ENCODE results near the gene EPS8L2. TPM values are rescaled to one million over a fixed set of nuclear protein-coding genes. Genes with fewer than 3 reads are reported as not detected.
A peak's percentile ranks its signal among the peaks of the same experiment; 100 is the strongest.

The EPS8L2 gene
- total and polyA plus RNA-seq, 9 of the 15 experiments (the other 6 are each of a cell fraction or from before 2014, with no cell fraction given), result 0.75 to 17.0 (median 3.7) TPM

DNA sequence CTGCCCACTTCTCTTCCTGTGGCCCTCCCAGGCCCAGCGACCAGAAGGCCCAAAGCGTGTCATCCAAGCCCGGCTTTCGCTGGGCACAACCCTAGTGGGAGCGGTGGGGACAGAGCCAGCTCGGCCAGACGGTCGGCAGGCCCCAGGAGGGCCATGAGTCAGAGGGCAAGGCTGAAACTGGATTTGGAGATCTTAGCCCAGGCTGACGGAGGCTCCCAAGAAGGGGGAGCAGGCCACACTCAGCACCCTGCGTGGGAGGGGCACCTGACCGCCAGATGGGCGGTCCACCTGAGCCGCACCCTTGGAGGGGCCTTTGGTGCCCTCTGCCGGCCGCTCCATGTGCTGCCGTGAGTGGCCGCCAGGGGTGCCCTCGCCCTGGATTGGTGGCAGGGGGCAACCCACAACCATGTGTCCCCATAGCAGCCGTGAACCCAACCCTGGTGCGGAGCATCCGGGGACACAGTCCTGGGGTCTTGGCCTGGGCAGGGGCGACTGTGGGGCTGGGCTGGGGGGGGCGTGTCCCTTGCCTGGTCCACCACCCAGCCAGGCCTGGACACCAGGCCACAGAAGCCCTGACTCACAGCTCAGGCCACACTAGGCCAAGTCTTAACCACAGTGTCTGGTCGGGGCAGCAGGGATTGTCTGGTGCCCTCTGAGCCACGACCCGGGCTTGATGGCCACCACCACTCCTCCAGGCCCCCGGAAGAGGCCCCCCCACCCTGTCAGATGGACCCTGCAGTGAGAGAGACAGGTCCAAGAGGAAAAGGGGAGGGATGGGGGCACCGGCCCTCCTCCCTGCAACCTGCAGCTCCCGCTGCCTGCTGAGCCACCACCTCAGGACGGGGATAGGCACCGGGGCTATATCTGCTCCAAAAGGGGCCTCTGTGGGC lies 22.1 kb downstream of the EPS8L2 start (continued):
- no peak for TF ChIP-seq NCOA6 (IDR thresholded peaks at IDR 0.05)
- peak; percentile 94 for TF ChIP-seq ZEB2 (IDR thresholded peaks at IDR 0.05)
- peak; percentile 78 for TF ChIP-seq MYC (IDR thresholded peaks at IDR 0.05; ENCODE audit: low read depth, low read length)
- no peak for TF ChIP-seq MYC (CRISPR knock-in tag; IDR thresholded peaks at IDR 0.05; ENCODE audit: borderline replicate concordance, low read depth)
- peak in 2 of 3 experiments; percentile 50 to 61 for TF ChIP-seq YY1 (IDR thresholded peaks at IDR 0.05; ENCODE audit: borderline replicate concordance in 1 of 3, control insufficient read depth in 1 of 3, extremely low read depth in 1 of 3, insufficient read depth in 3 of 3, insufficient read length in 1 of 3, insufficient replicate concordance in 2 of 3, low read depth in 1 of 3, low read length in 2 of 3)
- peak; percentile 85 for TF ChIP-seq BHLHE40 (IDR thresholded peaks at IDR 0.05; ENCODE audit: low read length)
- 0 out of 2 replicates have a peak, but pooled peaks have one; percentile 49 for TF ChIP-seq CEBPG (CRISPR knock-in tag; IDR thresholded peaks at IDR 0.05)
- TF ChIP-seq CEBPG (tag; conservative IDR thresholded peaks at IDR 0.05 in 1 of 2, IDR thresholded peaks at IDR 0.05 in 1 of 2), result no peak
- TF ChIP-seq FOXP1 (CRISPR knock-in tag; IDR thresholded peaks at IDR 0.05), result peak; percentile 61; the same call in 1 of the 2 replicates
- TF ChIP-seq, protein P1, sequence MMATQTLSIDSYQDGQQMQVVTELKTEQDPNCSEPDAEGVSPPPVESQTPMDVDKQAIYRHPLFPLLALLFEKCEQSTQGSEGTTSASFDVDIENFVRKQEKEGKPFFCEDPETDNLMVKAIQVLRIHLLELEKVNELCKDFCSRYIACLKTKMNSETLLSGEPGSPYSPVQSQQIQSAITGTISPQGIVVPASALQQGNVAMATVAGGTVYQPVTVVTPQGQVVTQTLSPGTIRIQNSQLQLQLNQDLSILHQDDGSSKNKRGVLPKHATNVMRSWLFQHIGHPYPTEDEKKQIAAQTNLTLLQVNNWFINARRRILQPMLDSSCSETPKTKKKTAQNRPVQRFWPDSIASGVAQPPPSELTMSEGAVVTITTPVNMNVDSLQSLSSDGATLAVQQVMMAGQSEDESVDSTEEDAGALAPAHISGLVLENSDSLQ (IDR thresholded peaks at IDR 0.05), result 0 out of 2 replicates have a peak, but pooled peaks have one; percentile 7
- no peak for TF ChIP-seq ZNF12 (CRISPR knock-in tag; IDR thresholded peaks at IDR 0.05)
- TF ChIP-seq, protein P2, sequence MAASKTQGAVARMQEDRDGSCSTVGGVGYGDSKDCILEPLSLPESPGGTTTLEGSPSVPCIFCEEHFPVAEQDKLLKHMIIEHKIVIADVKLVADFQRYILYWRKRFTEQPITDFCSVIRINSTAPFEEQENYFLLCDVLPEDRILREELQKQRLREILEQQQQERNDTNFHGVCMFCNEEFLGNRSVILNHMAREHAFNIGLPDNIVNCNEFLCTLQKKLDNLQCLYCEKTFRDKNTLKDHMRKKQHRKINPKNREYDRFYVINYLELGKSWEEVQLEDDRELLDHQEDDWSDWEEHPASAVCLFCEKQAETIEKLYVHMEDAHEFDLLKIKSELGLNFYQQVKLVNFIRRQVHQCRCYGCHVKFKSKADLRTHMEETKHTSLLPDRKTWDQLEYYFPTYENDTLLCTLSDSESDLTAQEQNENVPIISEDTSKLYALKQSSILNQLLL (CRISPR knock-in tag; IDR thresholded peaks at IDR 0.05; ENCODE audit: borderline replicate concordance), result no peak
- TF ChIP-seq ZKSCAN1 (IDR thresholded peaks at IDR 0.05; ENCODE audit: low read depth, low read length), result 0 out of 2 replicates have a peak, but pooled peaks have one; percentile 35
- TF ChIP-seq, protein P3, sequence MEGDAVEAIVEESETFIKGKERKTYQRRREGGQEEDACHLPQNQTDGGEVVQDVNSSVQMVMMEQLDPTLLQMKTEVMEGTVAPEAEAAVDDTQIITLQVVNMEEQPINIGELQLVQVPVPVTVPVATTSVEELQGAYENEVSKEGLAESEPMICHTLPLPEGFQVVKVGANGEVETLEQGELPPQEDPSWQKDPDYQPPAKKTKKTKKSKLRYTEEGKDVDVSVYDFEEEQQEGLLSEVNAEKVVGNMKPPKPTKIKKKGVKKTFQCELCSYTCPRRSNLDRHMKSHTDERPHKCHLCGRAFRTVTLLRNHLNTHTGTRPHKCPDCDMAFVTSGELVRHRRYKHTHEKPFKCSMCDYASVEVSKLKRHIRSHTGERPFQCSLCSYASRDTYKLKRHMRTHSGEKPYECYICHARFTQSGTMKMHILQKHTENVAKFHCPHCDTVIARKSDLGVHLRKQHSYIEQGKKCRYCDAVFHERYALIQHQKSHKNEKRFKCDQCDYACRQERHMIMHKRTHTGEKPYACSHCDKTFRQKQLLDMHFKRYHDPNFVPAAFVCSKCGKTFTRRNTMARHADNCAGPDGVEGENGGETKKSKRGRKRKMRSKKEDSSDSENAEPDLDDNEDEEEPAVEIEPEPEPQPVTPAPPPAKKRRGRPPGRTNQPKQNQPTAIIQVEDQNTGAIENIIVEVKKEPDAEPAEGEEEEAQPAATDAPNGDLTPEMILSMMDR (IDR thresholded peaks at IDR 0.05 in 2 of 3, conservative IDR thresholded peaks at IDR 0.05 in 1 of 3; ENCODE audit: insufficient read depth in 2 of 3, low read depth in 1 of 3, low read length in 3 of 3), result peak; percentile 99 to 100 (median 100)
- no peak for TF ChIP-seq NR2C1 (IDR thresholded peaks at IDR 0.05)
- peak; percentile 8; the same call in 1 of the 2 replicates for TF ChIP-seq NR2C1 (tag; IDR thresholded peaks at IDR 0.05)
- TF ChIP-seq, protein P4, sequence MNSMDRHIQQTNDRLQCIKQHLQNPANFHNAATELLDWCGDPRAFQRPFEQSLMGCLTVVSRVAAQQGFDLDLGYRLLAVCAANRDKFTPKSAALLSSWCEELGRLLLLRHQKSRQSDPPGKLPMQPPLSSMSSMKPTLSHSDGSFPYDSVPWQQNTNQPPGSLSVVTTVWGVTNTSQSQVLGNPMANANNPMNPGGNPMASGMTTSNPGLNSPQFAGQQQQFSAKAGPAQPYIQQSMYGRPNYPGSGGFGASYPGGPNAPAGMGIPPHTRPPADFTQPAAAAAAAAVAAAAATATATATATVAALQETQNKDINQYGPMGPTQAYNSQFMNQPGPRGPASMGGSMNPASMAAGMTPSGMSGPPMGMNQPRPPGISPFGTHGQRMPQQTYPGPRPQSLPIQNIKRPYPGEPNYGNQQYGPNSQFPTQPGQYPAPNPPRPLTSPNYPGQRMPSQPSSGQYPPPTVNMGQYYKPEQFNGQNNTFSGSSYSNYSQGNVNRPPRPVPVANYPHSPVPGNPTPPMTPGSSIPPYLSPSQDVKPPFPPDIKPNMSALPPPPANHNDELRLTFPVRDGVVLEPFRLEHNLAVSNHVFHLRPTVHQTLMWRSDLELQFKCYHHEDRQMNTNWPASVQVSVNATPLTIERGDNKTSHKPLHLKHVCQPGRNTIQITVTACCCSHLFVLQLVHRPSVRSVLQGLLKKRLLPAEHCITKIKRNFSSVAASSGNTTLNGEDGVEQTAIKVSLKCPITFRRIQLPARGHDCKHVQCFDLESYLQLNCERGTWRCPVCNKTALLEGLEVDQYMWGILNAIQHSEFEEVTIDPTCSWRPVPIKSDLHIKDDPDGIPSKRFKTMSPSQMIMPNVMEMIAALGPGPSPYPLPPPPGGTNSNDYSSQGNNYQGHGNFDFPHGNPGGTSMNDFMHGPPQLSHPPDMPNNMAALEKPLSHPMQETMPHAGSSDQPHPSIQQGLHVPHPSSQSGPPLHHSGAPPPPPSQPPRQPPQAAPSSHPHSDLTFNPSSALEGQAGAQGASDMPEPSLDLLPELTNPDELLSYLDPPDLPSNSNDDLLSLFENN (IDR thresholded peaks at IDR 0.05; ENCODE audit: low read depth in 2 of 2, low read length in 2 of 2), result peak in 1 of 2 experiments; percentile 36; a peak in 1 of 4 replicates
- 0 out of 2 replicates have a peak, but pooled peaks have one; percentile 25 for TF ChIP-seq MTA1 (IDR thresholded peaks at IDR 0.05; ENCODE audit: borderline replicate concordance)
- TF ChIP-seq CBX1 (IDR thresholded peaks at IDR 0.05; ENCODE audit: low read depth), result 0 out of 2 replicates have a peak, but pooled peaks have one; percentile 20
